Measurements from ENCODE around the gene NDUFS2.

GRCh38 chr1:161192476-161193465 lies 9.4 kb upstream of the NDUFS2 start:
- TF ChIP-seq POLR2A (IDR thresholded peaks at IDR 0.05; ENCODE audit: low read length): no peak
- no peak for TF ChIP-seq GATA1 (IDR thresholded peaks at IDR 0.05; ENCODE audit: low read depth, low read length)

Measured in erythroblast (primary cell).